B cell (primary cell): ENCODE measurements around the gene KCNH1. TPM values are rescaled to one million over a fixed set of nuclear protein-coding genes. Genes with fewer than 3 reads are reported as not detected.

Source experiments
- ATAC-seq: fragments of 200-7000 bp; cut with Tn5 transposase; one replicate; pipeline ENCODE4 v1.10.0; 2021; ENCODE audit warnings: low read depth, mild to moderate bottlenecking, moderate number of reproducible peaks, moderate library complexity
- CTCF ChIA-PET: fragments of 350-600 bp; sonication (Branson Sonifier 250); formaldehyde crosslinking; loops from one replicate; lab custom pipeline; 2021; ENCODE audit warnings: antibody characterized with exemption, inconsistent platforms; lab: Charles Lee
- POLR2A ChIA-PET: fragments of 350-600 bp; sonication (Branson Sonifier 250); formaldehyde crosslinking; loops from one replicate; lab custom pipeline; 2021; ENCODE audit warnings: antibody characterized with exemption; lab: Charles Lee
- DNase-seq: peaks from one replicate; pipeline ENCODE4 v3.0.0; 2013
- H2AFZ ChIP-seq: 2 replicates; pipeline ENCODE4 v1.6.1; 2012; ENCODE audit warnings: mild to moderate bottlenecking, low read depth, low read length; ENCODE audit not compliant: insufficient read depth, poor library complexity, severe bottlenecking
- H3K27ac ChIP-seq, 2 donors: 1 replicate in 1 of 2; 2 replicates in 1 of 2; pipeline ENCODE4 v1.5.1; 2012 to 2013; ENCODE audit warnings: low read length in 2 of 2, mild to moderate bottlenecking in 2 of 2, moderate library complexity in 1 of 2
- H3K27me3 ChIP-seq, 4 experiments: fragments of 200-600 bp in 1 of 4; sonication (generic) in 1 of 4; replicated peaks in 1 of 4; 1 replicate in 2 of 4; 2 replicates in 2 of 4; pipeline versions ENCODE4 v1.6.1 to v1.7.0; 2013 to 2016; ENCODE audit warnings: low read length in 3 of 4, mild to moderate bottlenecking in 2 of 4, mixed read lengths in 1 of 4, moderate library complexity in 1 of 4; ENCODE audit not compliant: insufficient read depth in 4 of 4, control insufficient read depth in 3 of 4; ENCODE audit errors: control extremely low read depth in 1 of 4
- H3K36me3 ChIP-seq, 2 experiments: replicated peaks in 1 of 2; 1 replicate in 1 of 2; 2 replicates in 1 of 2; pipeline versions ENCODE4 v1.6.1 to v1.7.1; 2013; ENCODE audit warnings: low read length in 1 of 2; ENCODE audit not compliant: insufficient read depth in 2 of 2, control insufficient read depth in 1 of 2; ENCODE audit errors: control extremely low read depth in 1 of 2, extremely low read depth in 1 of 2
- H3K4me1 ChIP-seq, 2 donors: fragments of 200-600 bp in 1 of 2; sonication (generic) in 1 of 2; 1 replicate in 1 of 2; 2 replicates in 1 of 2; pipeline versions ENCODE4 v1.5.1 to v1.6.1; 2013 to 2017; ENCODE audit warnings: low read length in 2 of 2; ENCODE audit not compliant: control insufficient read depth in 2 of 2, insufficient read depth in 2 of 2
- H3K4me2 ChIP-seq: replicated peaks from 2 replicates; pipeline ENCODE3; 2012; ENCODE audit warnings: mild to moderate bottlenecking, low read depth, low read length; ENCODE audit not compliant: poor library complexity, severe bottlenecking
- H3K4me3 ChIP-seq, 5 experiments: fragments of 200-600 bp in 1 of 5; sonication (generic) in 1 of 5; 1 replicate in 3 of 5; 2 replicates in 2 of 5; pipeline versions ENCODE4 v1.5.1 to v1.7.0; 2011 to 2016; ENCODE audit warnings: low read length in 4 of 5, mild to moderate bottlenecking in 4 of 5, low read depth in 2 of 5, control low read depth in 1 of 5, moderate library complexity in 1 of 5; ENCODE audit not compliant: insufficient read depth in 1 of 5; ENCODE audit errors: control extremely low read depth in 1 of 5, extremely low read depth in 1 of 5
- H3K79me2 ChIP-seq: fragments of 200-600 bp; sonication (generic); one replicate; pipeline ENCODE4 v1.6.0; 2016; ENCODE audit warnings: low read length; ENCODE audit not compliant: control insufficient read depth, insufficient read depth
- H3K9ac ChIP-seq: fragments of 200-600 bp; sonication (generic); 2 replicates; pipeline ENCODE4 v1.6.1; 2017; ENCODE audit warnings: mild to moderate bottlenecking, low read length, moderate library complexity
- H3K9me3 ChIP-seq, 3 donors: one replicate each; pipeline versions ENCODE4 v1.6.1 to v1.7.1; 2013; ENCODE audit warnings: low read length in 2 of 3; ENCODE audit not compliant: control insufficient read depth in 2 of 3, insufficient read depth in 1 of 3; ENCODE audit errors: control extremely low read depth in 1 of 3
- H4K20me1 ChIP-seq: 2 replicates; pipeline ENCODE4 v1.6.0; 2012; ENCODE audit warnings: mild to moderate bottlenecking, low read length; ENCODE audit not compliant: insufficient read depth, control insufficient read depth, poor library complexity, severe bottlenecking
- H3K27ac Mint-ChIP-seq: one replicate; pipeline ENCODE4 v1.8.0; 2021; ENCODE audit warnings: mixed read lengths
- H3K27me3 Mint-ChIP-seq: one replicate; pipeline ENCODE4 v1.8.0; 2021; ENCODE audit warnings: mixed read lengths
- H3K4me1 Mint-ChIP-seq: one replicate; pipeline ENCODE4 v1.8.0; 2021; ENCODE audit warnings: mixed read lengths
- H3K4me3 Mint-ChIP-seq: one replicate; pipeline ENCODE4 v1.8.0; 2021; ENCODE audit warnings: mixed read lengths
- H3K9me3 Mint-ChIP-seq: one replicate; pipeline ENCODE4 v1.8.0; 2022; ENCODE audit warnings: mixed read lengths; ENCODE audit not compliant: insufficient read depth
- EZH2 ChIP-seq: IDR thresholded peaks from 2 replicates; pipeline ENCODE4 v1.6.1; 2012; ENCODE audit warnings: borderline replicate concordance, low read depth, mild to moderate bottlenecking, moderate library complexity, low read length; ENCODE audit not compliant: insufficient read depth, poor library complexity, severe bottlenecking
- WGBS: methylation state at CpG from one replicate; pipeline ENCODE4 v1.1.5; 2013; ENCODE audit warnings: missing lambda C conversion rate; ENCODE audit not compliant: insufficient coverage; 5-methylcytosine and 5-hydroxymethylcytosine counted together
- intact Hi-C: fragments of 100-400 bp; cut with micrococcal nuclease; formaldehyde crosslinking; loops from one replicate; pipeline ENCODE4 v1.10.0; 2022
- polyA plus RNA-seq: library from polyadenylated mRNA; depleted of rRNA; stranded (reverse); fragments of >200 nt; gene quantifications from 2 replicates; pipeline ENCODE4 v1.2.3, GENCODE V29; 2012
- total RNA-seq, 2 donors: library from RNA; stranded (reverse); fragments of 120-200 nt in 1 of 2; gene quantifications; 1 replicate in 1 of 2; 2 replicates in 1 of 2; pipeline versions ENCODE4 v1.2.3 to v1.2.4, GENCODE V29; 2013 to 2022
- TF ChIP-seq, protein P1 (sequence below): fragments of 200-600 bp; IDR thresholded peaks from one replicate; pipeline ENCODE4 v1.8.0; 2022; ENCODE audit warnings: antibody characterized with exemption, mild to moderate bottlenecking

Gene KCNH1
- total and polyA plus RNA-seq, 2 donors (not counting 1 experiment from before 2014, with no cell fraction given): not detected

DNA sequence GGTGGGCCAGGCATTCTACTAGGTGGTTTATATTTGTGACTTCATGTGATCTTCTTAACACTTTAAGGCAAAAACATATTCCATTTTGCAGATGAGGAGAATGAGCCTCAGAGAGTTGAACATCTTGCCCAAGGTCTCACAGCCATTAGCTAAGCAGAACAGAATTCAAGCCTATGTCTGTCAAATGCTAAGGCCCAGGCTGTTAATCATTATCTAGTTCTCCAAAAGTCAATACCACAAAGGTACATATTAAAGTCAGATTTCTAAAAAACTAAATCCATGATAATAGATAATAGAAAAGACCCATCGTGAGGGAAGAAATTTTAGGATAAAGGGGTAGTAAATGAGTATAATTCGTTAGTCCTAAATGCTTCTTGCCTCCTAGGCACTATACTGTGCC lies 234.3 kb downstream of the KCNH1 start:
- peaks cover 0 to 3% (median 0%) of the 10 kb centered on the region in 4 experiments for H3K27me3 ChIP-seq
- ChIA-PET POLR2A (no interaction called here), CTCF (no interaction called here)
- DNase-seq (no peak), ATAC-seq (no peak)
- H3K9ac ChIP-seq: no peak overlapping the region
- H3K4me2 ChIP-seq: no peak overlapping the region
- no peaks in the 10 kb centered on the region for H3K4me1 ChIP-seq
- TF ChIP-seq, protein P1, sequence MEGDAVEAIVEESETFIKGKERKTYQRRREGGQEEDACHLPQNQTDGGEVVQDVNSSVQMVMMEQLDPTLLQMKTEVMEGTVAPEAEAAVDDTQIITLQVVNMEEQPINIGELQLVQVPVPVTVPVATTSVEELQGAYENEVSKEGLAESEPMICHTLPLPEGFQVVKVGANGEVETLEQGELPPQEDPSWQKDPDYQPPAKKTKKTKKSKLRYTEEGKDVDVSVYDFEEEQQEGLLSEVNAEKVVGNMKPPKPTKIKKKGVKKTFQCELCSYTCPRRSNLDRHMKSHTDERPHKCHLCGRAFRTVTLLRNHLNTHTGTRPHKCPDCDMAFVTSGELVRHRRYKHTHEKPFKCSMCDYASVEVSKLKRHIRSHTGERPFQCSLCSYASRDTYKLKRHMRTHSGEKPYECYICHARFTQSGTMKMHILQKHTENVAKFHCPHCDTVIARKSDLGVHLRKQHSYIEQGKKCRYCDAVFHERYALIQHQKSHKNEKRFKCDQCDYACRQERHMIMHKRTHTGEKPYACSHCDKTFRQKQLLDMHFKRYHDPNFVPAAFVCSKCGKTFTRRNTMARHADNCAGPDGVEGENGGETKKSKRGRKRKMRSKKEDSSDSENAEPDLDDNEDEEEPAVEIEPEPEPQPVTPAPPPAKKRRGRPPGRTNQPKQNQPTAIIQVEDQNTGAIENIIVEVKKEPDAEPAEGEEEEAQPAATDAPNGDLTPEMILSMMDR: no peak
- no peak for TF ChIP-seq EZH2
- intact Hi-C loops: no loop called here
- H2AFZ ChIP-seq: no peak overlapping the region
- no peak overlapping the region for H3K4me3 ChIP-seq
- WGBS: no CpG with 5 or more reads among the region's 2 CpGs
- no peaks in the 10 kb centered on the region for H3K4me1 Mint-ChIP-seq
- H4K20me1 ChIP-seq: no peaks in the 10 kb centered on the region
- no peaks in the 10 kb centered on the region for H3K36me3 ChIP-seq
- no peak overlapping the region for H3K27ac Mint-ChIP-seq
- no peaks in the 10 kb centered on the region for H3K79me2 ChIP-seq
- H3K9me3 Mint-ChIP-seq: no peaks in the 10 kb centered on the region
- no peak overlapping the region for H3K27ac ChIP-seq
- no peak overlapping the region for H3K4me3 Mint-ChIP-seq
- peaks cover 14% of the 10 kb centered on the region for H3K27me3 Mint-ChIP-seq
- no peaks in the 10 kb centered on the region for H3K9me3 ChIP-seq

GRCh38 chr1:210898473-210898872 lies 235.5 kb downstream of the KCNH1 start:
- CTCF ChIA-PET: no interaction called here
- TF ChIP-seq, protein P1: no peak
- no peak overlapping the region for H2AFZ ChIP-seq
- ATAC-seq: no peak
- 79% methylated on average over 4 of the region's 5 CpGs for WGBS
- POLR2A ChIA-PET: no interaction called here
- H3K4me1 Mint-ChIP-seq: no peaks in the 10 kb centered on the region
- H3K9me3 ChIP-seq: peaks cover 0 to 1% (median 0%) of the 10 kb centered on the region in 3 donors
- no peak overlapping the region for H3K4me2 ChIP-seq
- H3K27me3 Mint-ChIP-seq: peaks cover 11% of the 10 kb centered on the region
- H3K27ac Mint-ChIP-seq: no peak overlapping the region
- H3K9me3 Mint-ChIP-seq: peaks cover 6% of the 10 kb centered on the region
- H3K36me3 ChIP-seq: no peaks in the 10 kb centered on the region
- no peaks in the 10 kb centered on the region for H4K20me1 ChIP-seq
- intact Hi-C loops: no loop called here
- no peak overlapping the region for H3K27ac ChIP-seq
- no peaks in the 10 kb centered on the region for H3K27me3 ChIP-seq
- H3K4me3 ChIP-seq: no peak overlapping the region
- DNase-seq: no peak
- H3K4me3 Mint-ChIP-seq: no peak overlapping the region
- H3K79me2 ChIP-seq: no peaks in the 10 kb centered on the region
- no peaks in the 10 kb centered on the region for H3K4me1 ChIP-seq
- no peak overlapping the region for H3K9ac ChIP-seq
